CD4-positive, alpha-beta T cell treated with Interleukin-17A for 1 hour (primary cell): ENCODE measurements around the gene IGF1R.

Experiments
- DNase-seq: peaks from one replicate; pipeline ENCODE4 v3.0.0-alpha.2; 2020

The IGF1R gene

GRCh38 chr15:98730860-98731711, 82.7 kb downstream of the IGF1R start:
- no peak for DNase-seq

GRCh38 chr15:98731712-98732450, 83.5 kb downstream of the IGF1R start:
- no peak for DNase-seq

GRCh38 chr15:98733098-98733497, 84.8 kb downstream of the IGF1R start:
- no peak for DNase-seq

GRCh38 chr15:98734466-98735199, 86.3 kb downstream of the IGF1R start:
- no peak for DNase-seq

GRCh38 chr15:98735304-98735703, 87.0 kb downstream of the IGF1R start:
- no peak for DNase-seq

GRCh38 chr15:98735895-98736617, 87.7 kb downstream of the IGF1R start:
- DNase-seq: no peak

- DNase-seq: no peak
These were observed 88.8 kb downstream of the IGF1R start for GRCh38 chr15:98737159-98737558.

- DNase-seq: no peak
These were observed 89.4 kb downstream of the IGF1R start for GRCh38 chr15:98737721-98738120.

GRCh38 chr15:98738689-98739401, 90.5 kb downstream of the IGF1R start:
- DNase-seq: no peak

- DNase-seq: no peak
These were observed 92.0 kb downstream of the IGF1R start for GRCh38 chr15:98740295-98740694.

GRCh38 chr15:98740963-98741362, 92.6 kb downstream of the IGF1R start:
- no peak for DNase-seq

- no peak for DNase-seq
These were observed 94.8 kb downstream of the IGF1R start for GRCh38 chr15:98743177-98743576.

- DNase-seq: no peak
These were observed 96.2 kb downstream of the IGF1R start for GRCh38 chr15:98744506-98744905.

GRCh38 chr15:98745179-98745578, 96.8 kb downstream of the IGF1R start:
- no peak for DNase-seq

- DNase-seq: no peak
These were observed 97.5 kb downstream of the IGF1R start for GRCh38 chr15:98745650-98746374.

GRCh38 chr15:98746375-98747155, 98.2 kb downstream of the IGF1R start:
- DNase-seq: no peak

- no peak for DNase-seq
These were observed 103.4 kb downstream of the IGF1R start for GRCh38 chr15:98751767-98752166.

GRCh38 chr15:98753726-98754656, 105.7 kb downstream of the IGF1R start:
- DNase-seq: no peak

GRCh38 chr15:98754657-98755022, 106.3 kb downstream of the IGF1R start:
- no peak for DNase-seq

GRCh38 chr15:98755138-98755537, 106.8 kb downstream of the IGF1R start:
- DNase-seq: no peak
